ENCODE measurements around the gene REELD1. TPM values are rescaled to one million over a fixed set of nuclear protein-coding genes. Genes with fewer than 3 reads are reported as not detected.
A peak's percentile ranks its signal among the peaks of the same experiment; 100 is the strongest.

Gene REELD1
- total and polyA plus RNA-seq, 10 of the 15 experiments (the other 5 are each of a cell fraction or from before 2014, with no cell fraction given): 0.11 to 3.9 (median 0.62) TPM

DNA sequence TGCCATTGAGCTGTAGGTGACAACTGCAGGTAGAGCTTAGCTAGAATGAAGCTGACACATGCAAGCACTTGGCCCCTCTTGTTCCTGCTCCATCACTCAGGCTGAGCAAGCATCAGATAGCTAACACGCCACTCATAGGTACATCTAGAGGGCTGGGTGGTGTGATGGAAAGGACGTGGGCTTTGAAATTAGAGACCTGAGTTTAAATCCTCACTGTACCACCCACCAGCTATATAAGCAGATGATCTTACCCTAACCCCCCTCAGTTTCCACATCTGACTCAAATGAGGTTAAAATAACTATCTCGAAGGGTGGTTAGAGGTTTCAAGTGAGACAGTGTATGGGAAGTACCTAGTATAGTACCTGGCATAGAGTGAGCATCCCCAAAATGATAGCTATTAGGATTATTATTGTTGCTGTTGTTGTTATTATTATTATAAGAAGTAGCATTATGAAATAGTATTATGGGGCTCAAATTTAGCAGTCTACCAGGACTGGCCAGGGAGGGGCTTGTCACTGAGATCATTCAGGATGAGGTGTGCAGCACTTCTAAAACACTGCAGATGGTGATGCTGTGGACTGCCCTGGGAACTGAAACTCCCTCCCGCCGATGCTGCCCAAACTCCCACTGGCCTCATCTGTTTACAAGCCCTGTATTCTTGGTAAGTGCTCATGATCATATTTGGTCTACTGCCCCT lies 59.0 kb downstream of the REELD1 start (continued):
- TF ChIP-seq FOXM1 (IDR thresholded peaks at IDR 0.05; ENCODE audit: low read depth, low read length) (peak; percentile 95), ATF7 (IDR thresholded peaks at IDR 0.05; ENCODE audit: low read depth) (peak; percentile 69), CUX1 (IDR thresholded peaks at IDR 0.05; ENCODE audit: insufficient replicate concordance, low read depth, low read length) (peak; percentile 82), CEBPB (IDR thresholded peaks at IDR 0.05; ENCODE audit: borderline replicate concordance in 1 of 2, low read depth in 2 of 2, low read length in 2 of 2) (0 out of 4 replicates have a peak, but pooled peaks of 1 of the 2 experiments have one; percentile 72), BHLHE40 (IDR thresholded peaks at IDR 0.05; ENCODE audit: borderline replicate concordance in 1 of 2, low read depth in 2 of 2, low read length in 1 of 2) (peak; percentile 43 to 57; a peak in 3 of 4 replicates), ASH2L (IDR thresholded peaks at IDR 0.05; ENCODE audit: borderline replicate concordance, low read depth) (no peak), SREBF1 (IDR thresholded peaks at IDR 0.05; ENCODE audit: low read length) (no peak), RFX5 (IDR thresholded peaks at IDR 0.05; ENCODE audit: low read depth, low read length) (no peak), JUND (IDR thresholded peaks at IDR 0.05; ENCODE audit: low read depth, low read length) (peak; percentile 19; the same call in 1 of the 2 replicates), EGR1 (IDR thresholded peaks at IDR 0.05; ENCODE audit: borderline replicate concordance in 1 of 2, low read depth in 2 of 2, low read length in 2 of 2) (peak in 1 of 2 experiments; percentile 48; a peak in 1 of 3 replicates), NFIC (IDR thresholded peaks at IDR 0.05; ENCODE audit: low read depth, low read length) (peak; percentile 96), ZNF687 (IDR thresholded peaks at IDR 0.05) (peak; percentile 34), SP1 (IDR thresholded peaks at IDR 0.05; ENCODE audit: low read depth, low read length) (peak; percentile 8), NR2C2 (IDR thresholded peaks at IDR 0.05; ENCODE audit: borderline replicate concordance, control insufficient read depth, insufficient read length, low read depth) (no peak)
- TF ChIP-seq, protein P1, sequence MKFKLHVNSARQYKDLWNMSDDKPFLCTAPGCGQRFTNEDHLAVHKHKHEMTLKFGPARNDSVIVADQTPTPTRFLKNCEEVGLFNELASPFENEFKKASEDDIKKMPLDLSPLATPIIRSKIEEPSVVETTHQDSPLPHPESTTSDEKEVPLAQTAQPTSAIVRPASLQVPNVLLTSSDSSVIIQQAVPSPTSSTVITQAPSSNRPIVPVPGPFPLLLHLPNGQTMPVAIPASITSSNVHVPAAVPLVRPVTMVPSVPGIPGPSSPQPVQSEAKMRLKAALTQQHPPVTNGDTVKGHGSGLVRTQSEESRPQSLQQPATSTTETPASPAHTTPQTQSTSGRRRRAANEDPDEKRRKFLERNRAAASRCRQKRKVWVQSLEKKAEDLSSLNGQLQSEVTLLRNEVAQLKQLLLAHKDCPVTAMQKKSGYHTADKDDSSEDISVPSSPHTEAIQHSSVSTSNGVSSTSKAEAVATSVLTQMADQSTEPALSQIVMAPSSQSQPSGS (IDR thresholded peaks at IDR 0.05; ENCODE audit: low read length): peak; percentile 89
